ENCODE data around the gene NIPA2. TPM values are rescaled to one million over a fixed set of nuclear protein-coding genes. Genes with fewer than 3 reads are reported as not detected.
A peak's percentile ranks its signal among the peaks of the same experiment; 100 is the strongest.

NIPA2 gene
- polyA plus RNA-seq, 2 of the 4 experiments (the other 2 are of a cell fraction), result 120 to 153 TPM

DNA sequence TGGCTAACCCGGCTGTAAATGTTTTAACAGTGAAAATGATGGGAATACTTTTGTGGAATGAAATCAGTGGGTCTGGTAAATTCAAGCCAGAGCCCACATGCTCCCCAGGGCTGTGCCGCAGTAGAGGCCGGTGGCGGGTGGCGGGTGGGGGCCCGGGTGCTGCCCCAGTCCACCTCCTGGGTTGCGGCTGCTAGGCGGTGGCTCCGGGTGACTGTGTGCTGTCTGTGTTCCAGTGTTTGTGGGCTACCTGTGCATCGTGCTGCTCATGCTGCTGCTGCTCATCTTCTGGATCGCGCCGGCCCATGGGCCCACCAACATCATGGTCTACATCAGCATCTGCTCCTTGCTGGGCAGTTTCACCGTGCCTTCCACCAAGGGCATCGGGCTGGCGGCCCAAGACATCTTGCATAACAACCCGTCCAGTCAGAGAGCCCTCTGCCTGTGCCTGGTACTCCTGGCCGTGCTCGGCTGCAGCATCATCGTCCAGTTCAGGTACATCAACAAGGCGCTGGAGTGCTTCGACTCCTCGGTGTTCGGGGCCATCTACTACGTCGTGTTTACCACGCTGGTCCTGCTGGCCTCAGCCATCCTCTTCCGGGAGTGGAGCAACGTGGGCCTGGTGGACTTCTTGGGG lies 14.9 kb upstream of the NIPA2 start:
- Histone ChIP-seq H3K4me2 (no peak overlapping the region), H3K4me1 (no peaks in the 10 kb centered on the region), H3K9me3 (no peaks in the 10 kb centered on the region), H3K27ac (no peak overlapping the region), H3K4me3 (no peak overlapping the region)
- CTCF ChIA-PET, result interaction anchor here (0.7 kb wide), 1 partner anchor 11 kb away, joined by 3 read pairs; no protein-coding TSS in a partner anchor
- POLR2A ChIA-PET, result no interaction called here
- ATAC-seq (no peak), FAIRE-seq (no peak), DNase-seq (ENCODE audit: low read depth in 1 of 2, low spot score in 1 of 2) (no peak)
- TF ChIP-seq ESRRA (IDR thresholded peaks at IDR 0.05; ENCODE audit: borderline replicate concordance, low read length) (no peak), KDM5A (IDR thresholded peaks at IDR 0.05) (no peak), RCOR1 (IDR thresholded peaks at IDR 0.05; ENCODE audit: low read depth, low read length) (no peak), FOSL2 (IDR thresholded peaks at IDR 0.05) (no peak), FOSL2 (CRISPR knock-in tag; IDR thresholded peaks at IDR 0.05) (no peak), HOXA7 (CRISPR knock-in tag; IDR thresholded peaks at IDR 0.05) (no peak), ZNF302 (CRISPR knock-in tag; IDR thresholded peaks at IDR 0.05) (no peak), BHLHE40 (IDR thresholded peaks at IDR 0.05; ENCODE audit: low read depth, low read length) (no peak), ZFP36 (IDR thresholded peaks at IDR 0.05; ENCODE audit: borderline replicate concordance, partially characterized antibody) (no peak), ZSCAN20 (CRISPR knock-in tag; IDR thresholded peaks at IDR 0.05) (no peak), POLR2AphosphoS2 (conservative IDR thresholded peaks at IDR 0.05; ENCODE audit: low read length) (no peak), GATA3 (IDR thresholded peaks at IDR 0.05; ENCODE audit: borderline replicate concordance) (no peak), FOSB (CRISPR knock-in tag; IDR thresholded peaks at IDR 0.05) (no peak), POLR2A (IDR thresholded peaks at IDR 0.05; ENCODE audit: low read length) (no peak)
- TF ChIP-seq, protein P1, sequence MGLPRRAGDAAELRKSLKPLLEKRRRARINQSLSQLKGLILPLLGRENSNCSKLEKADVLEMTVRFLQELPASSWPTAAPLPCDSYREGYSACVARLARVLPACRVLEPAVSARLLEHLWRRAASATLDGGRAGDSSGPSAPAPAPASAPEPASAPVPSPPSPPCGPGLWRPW (IDR thresholded peaks at IDR 0.05), result no peak
- TF ChIP-seq, protein P2, sequence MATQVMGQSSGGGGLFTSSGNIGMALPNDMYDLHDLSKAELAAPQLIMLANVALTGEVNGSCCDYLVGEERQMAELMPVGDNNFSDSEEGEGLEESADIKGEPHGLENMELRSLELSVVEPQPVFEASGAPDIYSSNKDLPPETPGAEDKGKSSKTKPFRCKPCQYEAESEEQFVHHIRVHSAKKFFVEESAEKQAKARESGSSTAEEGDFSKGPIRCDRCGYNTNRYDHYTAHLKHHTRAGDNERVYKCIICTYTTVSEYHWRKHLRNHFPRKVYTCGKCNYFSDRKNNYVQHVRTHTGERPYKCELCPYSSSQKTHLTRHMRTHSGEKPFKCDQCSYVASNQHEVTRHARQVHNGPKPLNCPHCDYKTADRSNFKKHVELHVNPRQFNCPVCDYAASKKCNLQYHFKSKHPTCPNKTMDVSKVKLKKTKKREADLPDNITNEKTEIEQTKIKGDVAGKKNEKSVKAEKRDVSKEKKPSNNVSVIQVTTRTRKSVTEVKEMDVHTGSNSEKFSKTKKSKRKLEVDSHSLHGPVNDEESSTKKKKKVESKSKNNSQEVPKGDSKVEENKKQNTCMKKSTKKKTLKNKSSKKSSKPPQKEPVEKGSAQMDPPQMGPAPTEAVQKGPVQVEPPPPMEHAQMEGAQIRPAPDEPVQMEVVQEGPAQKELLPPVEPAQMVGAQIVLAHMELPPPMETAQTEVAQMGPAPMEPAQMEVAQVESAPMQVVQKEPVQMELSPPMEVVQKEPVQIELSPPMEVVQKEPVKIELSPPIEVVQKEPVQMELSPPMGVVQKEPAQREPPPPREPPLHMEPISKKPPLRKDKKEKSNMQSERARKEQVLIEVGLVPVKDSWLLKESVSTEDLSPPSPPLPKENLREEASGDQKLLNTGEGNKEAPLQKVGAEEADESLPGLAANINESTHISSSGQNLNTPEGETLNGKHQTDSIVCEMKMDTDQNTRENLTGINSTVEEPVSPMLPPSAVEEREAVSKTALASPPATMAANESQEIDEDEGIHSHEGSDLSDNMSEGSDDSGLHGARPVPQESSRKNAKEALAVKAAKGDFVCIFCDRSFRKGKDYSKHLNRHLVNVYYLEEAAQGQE (IDR thresholded peaks at IDR 0.05), result no peak
- TF ChIP-seq, protein P3, sequence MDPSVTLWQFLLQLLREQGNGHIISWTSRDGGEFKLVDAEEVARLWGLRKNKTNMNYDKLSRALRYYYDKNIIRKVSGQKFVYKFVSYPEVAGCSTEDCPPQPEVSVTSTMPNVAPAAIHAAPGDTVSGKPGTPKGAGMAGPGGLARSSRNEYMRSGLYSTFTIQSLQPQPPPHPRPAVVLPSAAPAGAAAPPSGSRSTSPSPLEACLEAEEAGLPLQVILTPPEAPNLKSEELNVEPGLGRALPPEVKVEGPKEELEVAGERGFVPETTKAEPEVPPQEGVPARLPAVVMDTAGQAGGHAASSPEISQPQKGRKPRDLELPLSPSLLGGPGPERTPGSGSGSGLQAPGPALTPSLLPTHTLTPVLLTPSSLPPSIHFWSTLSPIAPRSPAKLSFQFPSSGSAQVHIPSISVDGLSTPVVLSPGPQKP (IDR thresholded peaks at IDR 0.05; ENCODE audit: low read depth, low read length), result no peak
- TF ChIP-seq, protein P4, sequence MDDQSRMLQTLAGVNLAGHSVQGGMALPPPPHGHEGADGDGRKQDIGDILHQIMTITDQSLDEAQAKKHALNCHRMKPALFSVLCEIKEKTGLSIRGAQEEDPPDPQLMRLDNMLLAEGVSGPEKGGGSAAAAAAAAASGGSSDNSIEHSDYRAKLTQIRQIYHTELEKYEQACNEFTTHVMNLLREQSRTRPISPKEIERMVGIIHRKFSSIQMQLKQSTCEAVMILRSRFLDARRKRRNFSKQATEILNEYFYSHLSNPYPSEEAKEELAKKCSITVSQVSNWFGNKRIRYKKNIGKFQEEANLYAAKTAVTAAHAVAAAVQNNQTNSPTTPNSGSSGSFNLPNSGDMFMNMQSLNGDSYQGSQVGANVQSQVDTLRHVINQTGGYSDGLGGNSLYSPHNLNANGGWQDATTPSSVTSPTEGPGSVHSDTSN (IDR thresholded peaks at IDR 0.05), result no peak
- TF ChIP-seq, protein P5, sequence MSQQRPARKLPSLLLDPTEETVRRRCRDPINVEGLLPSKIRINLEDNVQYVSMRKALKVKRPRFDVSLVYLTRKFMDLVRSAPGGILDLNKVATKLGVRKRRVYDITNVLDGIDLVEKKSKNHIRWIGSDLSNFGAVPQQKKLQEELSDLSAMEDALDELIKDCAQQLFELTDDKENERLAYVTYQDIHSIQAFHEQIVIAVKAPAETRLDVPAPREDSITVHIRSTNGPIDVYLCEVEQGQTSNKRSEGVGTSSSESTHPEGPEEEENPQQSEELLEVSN (IDR thresholded peaks at IDR 0.05; ENCODE audit: borderline replicate concordance, low read depth), result no peak
- 95% methylated on average over 29 of the region's 29 CpGs for WGBS (ENCODE audit: missing lambda C conversion rate)

DNA sequence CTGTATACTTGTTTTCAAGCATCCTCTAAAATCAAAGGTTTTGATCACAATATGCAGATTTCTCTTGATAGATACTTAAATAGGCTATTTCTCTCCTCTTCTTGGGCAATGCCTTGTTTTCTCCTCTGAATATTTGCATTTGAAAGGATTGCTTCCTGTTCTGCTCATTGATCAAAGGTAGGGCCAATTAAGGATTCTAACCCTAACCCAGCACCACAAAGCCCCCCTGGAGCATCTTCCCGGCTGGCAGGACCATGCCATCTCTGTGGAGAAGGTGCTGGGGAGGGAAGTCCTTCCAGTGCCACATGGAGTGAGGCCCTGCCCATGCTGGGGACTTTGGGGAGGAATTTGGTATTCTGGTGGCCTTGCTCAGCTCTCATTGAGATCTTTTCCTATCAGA lies 11.3 kb upstream of the NIPA2 start:
- ATAC-seq (no peak), DNase-seq (ENCODE audit: low read depth in 1 of 2, low spot score in 1 of 2) (no peak), FAIRE-seq (no peak)
- 0 out of 6 replicates have a peak overlapping the region, but pooled peaks of 1 of the 2 experiments have one; percentile 4 for H3K27ac ChIP-seq
- H3K4me1 ChIP-seq, result no peaks in the 10 kb centered on the region
- no peaks in the 10 kb centered on the region for H3K9me3 ChIP-seq
- no peak overlapping the region for H3K4me2 ChIP-seq
- H3K4me3 ChIP-seq, result no peak overlapping the region
- ChIA-PET CTCF (interaction anchor here (1.1 kb wide), 1 partner anchor 16 kb away, joined by 3 read pairs; no protein-coding TSS in a partner anchor), POLR2A (no interaction called here)
- WGBS (ENCODE audit: missing lambda C conversion rate), result 67% methylated on average over 1 of the region's 1 CpG
- TF ChIP-seq HEYL (CRISPR knock-in tag; IDR thresholded peaks at IDR 0.05) (no peak), ESRRA (IDR thresholded peaks at IDR 0.05; ENCODE audit: borderline replicate concordance, low read length) (no peak), NFE2L2 (conservative IDR thresholded peaks at IDR 0.05; ENCODE audit: low read length) (no peak), HOXA7 (CRISPR knock-in tag; IDR thresholded peaks at IDR 0.05) (no peak), EHF (CRISPR knock-in tag; IDR thresholded peaks at IDR 0.05) (no peak), SREBF2 (IDR thresholded peaks at IDR 0.05) (no peak), POLR2AphosphoS2 (conservative IDR thresholded peaks at IDR 0.05; ENCODE audit: low read length) (no peak), ZSCAN20 (CRISPR knock-in tag; IDR thresholded peaks at IDR 0.05) (no peak), MAZ (IDR thresholded peaks at IDR 0.05; ENCODE audit: borderline replicate concordance, low read depth, low read length) (no peak), EP300 (IDR thresholded peaks at IDR 0.05) (no peak)
- TF ChIP-seq, protein P4 (IDR thresholded peaks at IDR 0.05), result no peak
- TF ChIP-seq, protein P6, sequence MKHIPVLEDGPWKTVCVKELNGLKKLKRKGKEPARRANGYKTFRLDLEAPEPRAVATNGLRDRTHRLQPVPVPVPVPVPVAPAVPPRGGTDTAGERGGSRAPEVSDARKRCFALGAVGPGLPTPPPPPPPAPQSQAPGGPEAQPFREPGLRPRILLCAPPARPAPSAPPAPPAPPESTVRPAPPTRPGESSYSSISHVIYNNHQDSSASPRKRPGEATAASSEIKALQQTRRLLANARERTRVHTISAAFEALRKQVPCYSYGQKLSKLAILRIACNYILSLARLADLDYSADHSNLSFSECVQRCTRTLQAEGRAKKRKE (CRISPR knock-in tag; IDR thresholded peaks at IDR 0.05; ENCODE audit: low read depth), result no peak
- TF ChIP-seq, protein P7, sequence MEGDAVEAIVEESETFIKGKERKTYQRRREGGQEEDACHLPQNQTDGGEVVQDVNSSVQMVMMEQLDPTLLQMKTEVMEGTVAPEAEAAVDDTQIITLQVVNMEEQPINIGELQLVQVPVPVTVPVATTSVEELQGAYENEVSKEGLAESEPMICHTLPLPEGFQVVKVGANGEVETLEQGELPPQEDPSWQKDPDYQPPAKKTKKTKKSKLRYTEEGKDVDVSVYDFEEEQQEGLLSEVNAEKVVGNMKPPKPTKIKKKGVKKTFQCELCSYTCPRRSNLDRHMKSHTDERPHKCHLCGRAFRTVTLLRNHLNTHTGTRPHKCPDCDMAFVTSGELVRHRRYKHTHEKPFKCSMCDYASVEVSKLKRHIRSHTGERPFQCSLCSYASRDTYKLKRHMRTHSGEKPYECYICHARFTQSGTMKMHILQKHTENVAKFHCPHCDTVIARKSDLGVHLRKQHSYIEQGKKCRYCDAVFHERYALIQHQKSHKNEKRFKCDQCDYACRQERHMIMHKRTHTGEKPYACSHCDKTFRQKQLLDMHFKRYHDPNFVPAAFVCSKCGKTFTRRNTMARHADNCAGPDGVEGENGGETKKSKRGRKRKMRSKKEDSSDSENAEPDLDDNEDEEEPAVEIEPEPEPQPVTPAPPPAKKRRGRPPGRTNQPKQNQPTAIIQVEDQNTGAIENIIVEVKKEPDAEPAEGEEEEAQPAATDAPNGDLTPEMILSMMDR (IDR thresholded peaks at IDR 0.05), result no peak

Data from A549 (cell line).